NCI-H510A (cell line): Measurements from ENCODE around the gene ARAF.

ENCODE experiments used
- DNase-seq: peaks from one replicate; lab custom pipeline; 2025; lab: John Stamatoyannopoulos, UW

ARAF gene

GRCh38 chrX:47620303-47620685 lies 59.3 kb downstream of the ARAF start:
- no peak for DNase-seq
